Right renal pelvis (tissue), 4 donors: ENCODE data around the gene LOX. TPM values are rescaled to one million over a fixed set of nuclear protein-coding genes. Genes with fewer than 3 reads are reported as not detected.
"Not testable (repeated sequence)": the region's sequence is repeated elsewhere in the genome, so short reads cannot be mapped to it uniquely, and the experiment has no call there.

Experiments
- DNase-seq, 4 donors: peaks; one replicate each; pipeline ENCODE4 v3.0.0-alpha.2; 2013; ENCODE audit warnings: low read depth in 4 of 4, low spot score in 3 of 4, missing footprints in 1 of 4
- polyA plus RNA-seq, 4 donors: library from polyadenylated mRNA; unstranded; fragments of 120-200 nt; gene quantifications; one replicate each; pipeline ENCODE4 v1.2.1, GENCODE V29; 2013; ENCODE audit not compliant: insufficient read length in 4 of 4

Gene LOX
- polyA plus RNA-seq, 4 donors = 40.7 to 71.8 (median 42.5) TPM

- no peak for DNase-seq
Measured at GRCh38 chr5:122099060-122099790, 21.2 kb upstream of the LOX start.

- no peak for DNase-seq
Measured at GRCh38 chr5:122097391-122097790, 19.3 kb upstream of the LOX start.

GRCh38 chr5:122095158-122095557 lies 17.1 kb upstream of the LOX start:
- DNase-seq = no peak

GRCh38 chr5:122094251-122094650 lies 16.2 kb upstream of the LOX start:
- DNase-seq = not testable (repeated sequence)

- DNase-seq = no peak
Measured at GRCh38 chr5:122093415-122094180, 15.5 kb upstream of the LOX start.

GRCh38 chr5:122091936-122092600 lies 14.0 kb upstream of the LOX start:
- DNase-seq = peak in 1 of 4 donors; percentile 10

- DNase-seq = no peak
Measured at GRCh38 chr5:122089096-122090013, 11.3 kb upstream of the LOX start.

- no peak for DNase-seq
Measured at GRCh38 chr5:122085041-122085440, 7.0 kb upstream of the LOX start.

- DNase-seq = no peak
Measured at GRCh38 chr5:122083535-122083934, 5.5 kb upstream of the LOX start.

- no peak for DNase-seq
Measured at GRCh38 chr5:122081541-122081940, 3.5 kb upstream of the LOX start.

- DNase-seq = peak; percentile 10 to 51 (median 32)
Measured at GRCh38 chr5:122077366-122078115, 518 bp downstream of the LOX start.

GRCh38 chr5:122076669-122077365 lies 1.2 kb downstream of the LOX start:
- DNase-seq = peak; percentile 63 to 72 (median 70)

GRCh38 chr5:122076050-122076461 lies 2.0 kb downstream of the LOX start:
- no peak for DNase-seq

- DNase-seq = no peak
Measured at GRCh38 chr5:122073864-122074263, 4.2 kb downstream of the LOX start.

GRCh38 chr5:122073018-122073417 lies 5.0 kb downstream of the LOX start:
- no peak for DNase-seq

GRCh38 chr5:122067390-122067789 lies 10.7 kb downstream of the LOX start:
- peak in 2 of 4 donors; percentile 8 to 12 for DNase-seq

- DNase-seq = no peak
Measured at GRCh38 chr5:122064992-122065391, 13.1 kb downstream of the LOX start.

- DNase-seq = no peak
Measured at GRCh38 chr5:122063836-122064235, 14.2 kb downstream of the LOX start.

- DNase-seq = no peak
Measured at GRCh38 chr5:122062205-122062604, 15.9 kb downstream of the LOX start.
